ENCODE measurements around the gene PIK3C2A.

DNA sequence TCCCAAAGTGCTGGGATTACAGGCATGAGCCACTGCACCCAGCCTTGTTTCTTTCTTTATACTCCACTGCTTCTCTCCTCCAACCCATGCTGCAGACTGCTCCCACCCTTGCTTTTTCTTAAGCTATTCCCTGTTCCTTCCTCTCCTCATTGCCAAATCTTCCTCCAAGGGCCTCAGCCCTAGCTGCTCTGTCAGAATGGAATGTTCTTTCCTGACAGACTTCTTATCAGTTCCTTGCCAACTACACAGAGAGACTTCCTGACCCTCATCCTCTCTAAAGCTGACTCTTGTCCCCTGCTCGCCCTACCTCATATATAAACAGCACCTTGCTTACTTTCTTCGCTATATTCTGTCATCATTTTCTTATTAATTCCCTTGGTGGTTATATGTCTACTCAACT, 16.9 kb upstream of the PIK3C2A start:
- TF ChIP-seq, protein P1, sequence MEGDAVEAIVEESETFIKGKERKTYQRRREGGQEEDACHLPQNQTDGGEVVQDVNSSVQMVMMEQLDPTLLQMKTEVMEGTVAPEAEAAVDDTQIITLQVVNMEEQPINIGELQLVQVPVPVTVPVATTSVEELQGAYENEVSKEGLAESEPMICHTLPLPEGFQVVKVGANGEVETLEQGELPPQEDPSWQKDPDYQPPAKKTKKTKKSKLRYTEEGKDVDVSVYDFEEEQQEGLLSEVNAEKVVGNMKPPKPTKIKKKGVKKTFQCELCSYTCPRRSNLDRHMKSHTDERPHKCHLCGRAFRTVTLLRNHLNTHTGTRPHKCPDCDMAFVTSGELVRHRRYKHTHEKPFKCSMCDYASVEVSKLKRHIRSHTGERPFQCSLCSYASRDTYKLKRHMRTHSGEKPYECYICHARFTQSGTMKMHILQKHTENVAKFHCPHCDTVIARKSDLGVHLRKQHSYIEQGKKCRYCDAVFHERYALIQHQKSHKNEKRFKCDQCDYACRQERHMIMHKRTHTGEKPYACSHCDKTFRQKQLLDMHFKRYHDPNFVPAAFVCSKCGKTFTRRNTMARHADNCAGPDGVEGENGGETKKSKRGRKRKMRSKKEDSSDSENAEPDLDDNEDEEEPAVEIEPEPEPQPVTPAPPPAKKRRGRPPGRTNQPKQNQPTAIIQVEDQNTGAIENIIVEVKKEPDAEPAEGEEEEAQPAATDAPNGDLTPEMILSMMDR (conservative IDR thresholded peaks at IDR 0.05; ENCODE audit: low read depth, low read length): no peak
- no peak for TF ChIP-seq EZH2 (IDR thresholded peaks at IDR 0.05; ENCODE audit: low read length, unreplicated experiment)
